Right lobe of liver (tissue), 6 donors: ENCODE measurements around the gene EFHD2. TPM values are rescaled to one million over a fixed set of nuclear protein-coding genes. Genes with fewer than 3 reads are reported as not detected.

Source experiments
- ATAC-seq, 4 donors: fragments of 200-7000 bp; cut with Tn5 transposase; one replicate each; pipeline ENCODE4 v1.9.1; 2020; ENCODE audit warnings: mild to moderate bottlenecking in 4 of 4, moderate library complexity in 4 of 4
- DNase-seq, 3 donors: peaks; one replicate each; pipeline ENCODE4 v3.0.0-alpha.2; 2020
- H3K27ac ChIP-seq, 3 donors: fragments of 200-600 bp; one replicate each; pipeline ENCODE4 v1.8.0; 2022
- H3K27me3 ChIP-seq, 2 donors: fragments of 200-600 bp; one replicate each; pipeline ENCODE4 v1.8.0; 2022
- H3K36me3 ChIP-seq, 4 donors: fragments of 200-600 bp; sonication (generic) in 1 of 4; one replicate each; pipeline versions ENCODE4 v1.5.1 to v1.8.0; 2017 to 2022; ENCODE audit warnings: control low read depth in 1 of 4
- H3K4me1 ChIP-seq, 4 donors: fragments of 200-600 bp; sonication (generic) in 1 of 4; one replicate each; pipeline versions ENCODE4 v1.5.1 to v1.8.0; 2017 to 2022; ENCODE audit warnings: control low read depth in 1 of 4
- H3K4me3 ChIP-seq, 3 donors: fragments of 200-600 bp; one replicate each; pipeline ENCODE4 v1.8.0; 2022
- H3K9me3 ChIP-seq, 4 donors: fragments of 200-600 bp; sonication (generic) in 1 of 4; one replicate each; pipeline versions ENCODE4 v1.5.1 to v1.8.0; 2017 to 2022; ENCODE audit warnings: control low read depth in 1 of 4
- CTCF ChIP-seq, 4 donors: fragments of 200-600 bp in 3 of 4; fragments of 450-650 bp in 1 of 4; IDR thresholded peaks; one replicate each; pipeline versions ENCODE4 v1.5.1 to v1.8.0; 2016 to 2022; ENCODE audit warnings: antibody characterized with exemption in 4 of 4, mild to moderate bottlenecking in 2 of 4
- POLR2A ChIP-seq: fragments of 450-650 bp; IDR thresholded peaks from one replicate; pipeline ENCODE4 v1.6.1; 2017; ENCODE audit warnings: antibody characterized with exemption, mild to moderate bottlenecking
- WGBS: methylation state at CpG from one replicate; pipeline ENCODE4 v1.1.6; 2018; ENCODE audit warnings: low coverage, low lambda C conversion rate; ENCODE audit not compliant: insufficient coverage; ENCODE audit errors: missing lambda C conversion rate; 5-methylcytosine and 5-hydroxymethylcytosine counted together
- intact Hi-C, 2 donors: fragments of 100-400 bp; cut with DNase I; formaldehyde crosslinking; loops; one replicate each; pipeline versions ENCODE4 v1.11.2 to v1.14.1; 2022
- total RNA-seq, 6 experiments: library from RNA; depleted of rRNA in 2 of 6; stranded (reverse); fragments of >200 nt in 2 of 6; fragmentation: NEBNext Ultra II Directional in 3 of 6; extraction: Animal tissue kit (Norgen Biotek cat#: 25700) in 3 of 6; gene quantifications; one replicate each; pipeline versions ENCODE4 v1.1.0 to v1.2.4, GENCODE V29; 2016 to 2023
- donor health status: DM: no; HTN: yes; CAD: no.
- donor health status: DM: no; HTN: no; CAD: no.
- donor health status: DM: no; HTN: no; CAD: no.
- donor health status: DM: no; HTN: yes; CAD: no.
- donor health status: DM: no; HTN: yes; CAD: no.

The EFHD2 gene
- total RNA-seq, 6 experiments from 2014 or later, result 9.9 to 19.4 (median 15.6) TPM

- ATAC-seq (no peak), DNase-seq (no peak)
- Histone ChIP-seq H3K27me3 (no peaks in the 10 kb centered on the region), H3K4me1 (no peaks in the 10 kb centered on the region), H3K4me3 (no peak overlapping the region), H3K36me3 (no peaks in the 10 kb centered on the region), H3K27ac (no peak overlapping the region), H3K9me3 (peaks cover 0 to 5% (median 0%) of the 10 kb centered on the region in 4 donors)
- TF ChIP-seq CTCF (IDR thresholded peaks at IDR 0.05) (no peak), POLR2A (no peak)
- intact Hi-C loops, result no loop called here
- 93% methylated on average over 4 of the region's 9 CpGs for WGBS
These were observed 5.6 kb upstream of the EFHD2 start for GRCh38 chr1:15403962-15404580.

GRCh38 chr1:15405106-15405850, 4.4 kb upstream of the EFHD2 start:
- DNase-seq (no peak), ATAC-seq (no peak)
- Histone ChIP-seq H3K4me1 (no peaks in the 10 kb centered on the region), H3K4me3 (no peak overlapping the region), H3K27me3 (no peaks in the 10 kb centered on the region), H3K9me3 (no peaks in the 10 kb centered on the region), H3K36me3 (no peaks in the 10 kb centered on the region), H3K27ac (no peak overlapping the region)
- TF ChIP-seq POLR2A, result no peak
- TF ChIP-seq CTCF (IDR thresholded peaks at IDR 0.05), result no peak
- intact Hi-C loops, result no loop called here
- WGBS, result 62% methylated on average over 6 of the region's 9 CpGs

DNA sequence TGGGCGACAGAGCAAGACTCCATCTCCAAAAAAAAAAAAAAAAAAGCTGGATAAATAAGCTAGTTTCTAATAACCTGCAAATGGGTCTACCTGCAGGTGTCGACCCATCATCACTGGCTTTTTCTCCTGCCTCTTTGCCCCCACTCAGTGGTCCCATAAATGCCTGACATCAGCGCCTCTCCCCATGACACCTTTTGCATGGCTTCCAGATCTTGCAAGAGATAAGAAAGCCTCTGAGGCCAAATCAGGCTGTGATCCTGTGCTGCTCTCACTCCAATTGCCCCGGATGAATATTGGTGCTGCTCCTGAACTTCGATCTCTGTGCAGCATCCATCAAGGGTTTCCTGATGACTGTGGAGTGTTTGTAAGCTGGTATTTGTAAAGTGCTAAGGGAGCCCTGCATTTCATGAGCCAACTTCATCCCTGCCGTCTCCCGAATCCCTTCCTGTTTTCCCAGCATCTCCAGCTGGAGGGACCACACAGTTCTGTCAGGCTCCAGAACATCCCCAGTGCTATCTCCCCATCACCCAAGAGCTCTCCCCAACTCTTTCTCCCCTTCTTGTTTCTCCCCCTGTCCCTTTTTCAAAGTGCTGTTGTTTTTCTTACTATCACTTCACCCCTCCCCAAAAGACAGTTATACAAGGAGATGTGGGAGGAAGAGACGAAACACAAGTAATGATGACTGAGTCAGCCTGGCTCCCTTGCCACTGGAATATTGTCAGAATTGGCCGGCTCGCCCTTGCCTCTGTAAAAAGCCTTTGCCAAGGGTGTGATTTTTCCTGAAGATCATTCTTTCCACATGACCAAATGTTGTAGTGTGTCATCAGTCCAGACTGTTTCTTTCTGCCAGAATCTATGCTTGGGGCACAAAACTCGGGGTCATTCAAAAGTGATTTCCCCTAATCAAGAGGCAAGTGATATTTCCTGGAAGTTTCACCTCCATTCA, 2.8 kb upstream of the EFHD2 start:
- Histone ChIP-seq H3K27ac (no peak overlapping the region), H3K9me3 (no peaks in the 10 kb centered on the region), H3K4me3 (no peak overlapping the region), H3K4me1 (no peaks in the 10 kb centered on the region), H3K27me3 (no peaks in the 10 kb centered on the region), H3K36me3 (no peaks in the 10 kb centered on the region)
- TF ChIP-seq CTCF (IDR thresholded peaks at IDR 0.05) (no peak), POLR2A (no peak)
- DNase-seq, result no peak
- 63% methylated on average over 7 of the region's 11 CpGs for WGBS
- intact Hi-C loops, result no loop called here
- ATAC-seq, result no peak

- no peaks in the 10 kb centered on the region for H3K36me3 ChIP-seq
- no peak for ATAC-seq
- TF ChIP-seq POLR2A, result no peak
- no peak for TF ChIP-seq CTCF (IDR thresholded peaks at IDR 0.05)
- H3K9me3 ChIP-seq, result no peaks in the 10 kb centered on the region
- WGBS, result 43% methylated on average over 2 of the region's 7 CpGs
- H3K27ac ChIP-seq, result no peak overlapping the region
- intact Hi-C loops, result no loop called here
- no peaks in the 10 kb centered on the region for H3K4me1 ChIP-seq
- no peak for DNase-seq
- no peak overlapping the region for H3K4me3 ChIP-seq
- no peaks in the 10 kb centered on the region for H3K27me3 ChIP-seq
These were observed 2.1 kb upstream of the EFHD2 start for GRCh38 chr1:15407580-15407979.
